Tongue (tissue), 2 donors: ENCODE results near the gene SGMS1. TPM values are rescaled to one million over a fixed set of nuclear protein-coding genes. Genes with fewer than 3 reads are reported as not detected.
"Not testable (repeated sequence)": the region's sequence is repeated elsewhere in the genome, so short reads cannot be mapped to it uniquely, and the experiment has no call there.

Source experiments
- DNase-seq: peaks from one replicate; pipeline ENCODE4 v3.0.0-alpha.2; 2015
- total RNA-seq: library from RNA; depleted of rRNA; stranded (reverse); fragments of >200 nt; gene quantifications from one replicate; pipeline ENCODE4 v1.2.3, GENCODE V29; 2014

SGMS1 gene
- total RNA-seq, 1 donor from 2014 or later = 56.2 TPM

- DNase-seq = no peak
These were observed 67.3 kb downstream of the SGMS1 start for GRCh38 chr10:50556237-50557120.

GRCh38 chr10:50554995-50555568 lies 68.7 kb downstream of the SGMS1 start:
- DNase-seq = peak; percentile 35

GRCh38 chr10:50554376-50554994 lies 69.3 kb downstream of the SGMS1 start:
- DNase-seq = no peak

GRCh38 chr10:50552771-50553535 lies 70.8 kb downstream of the SGMS1 start:
- no peak for DNase-seq

- no peak for DNase-seq
These were observed 71.4 kb downstream of the SGMS1 start for GRCh38 chr10:50552308-50552707.

- no peak for DNase-seq
These were observed 71.9 kb downstream of the SGMS1 start for GRCh38 chr10:50551894-50552293.

GRCh38 chr10:50550291-50550839 lies 73.4 kb downstream of the SGMS1 start:
- DNase-seq = no peak

- DNase-seq = not testable (repeated sequence)
These were observed 74.6 kb downstream of the SGMS1 start for GRCh38 chr10:50549186-50549585.

GRCh38 chr10:50548481-50548880 lies 75.3 kb downstream of the SGMS1 start:
- DNase-seq = not testable (repeated sequence)

GRCh38 chr10:50546287-50546686 lies 77.5 kb downstream of the SGMS1 start:
- not testable (repeated sequence) for DNase-seq

- DNase-seq = no peak
These were observed 77.9 kb downstream of the SGMS1 start for GRCh38 chr10:50545846-50546245.

- DNase-seq = no peak
These were observed 78.8 kb downstream of the SGMS1 start for GRCh38 chr10:50544857-50545429.

- DNase-seq = no peak
These were observed 79.5 kb downstream of the SGMS1 start for GRCh38 chr10:50544095-50544856.

GRCh38 chr10:50542871-50543270 lies 80.9 kb downstream of the SGMS1 start:
- no peak for DNase-seq

- DNase-seq = no peak
These were observed 81.8 kb downstream of the SGMS1 start for GRCh38 chr10:50541921-50542320.

- DNase-seq = no peak
These were observed 82.4 kb downstream of the SGMS1 start for GRCh38 chr10:50541317-50541716.

GRCh38 chr10:50540826-50541122 lies 83.0 kb downstream of the SGMS1 start:
- no peak for DNase-seq

GRCh38 chr10:50540069-50540825 lies 83.5 kb downstream of the SGMS1 start:
- no peak for DNase-seq

GRCh38 chr10:50538555-50539398 lies 85.0 kb downstream of the SGMS1 start:
- DNase-seq = no peak
